Thyroid gland (tissue), 4 donors: Measurements from ENCODE around the gene ZKSCAN2.

Experiments
- POLR2A ChIP-seq, 2 donors: fragments of 450-650 bp; IDR thresholded peaks; one replicate each; pipeline ENCODE4 v1.6.1; 2017; ENCODE audit warnings: antibody characterized with exemption in 2 of 2, mild to moderate bottlenecking in 2 of 2, moderate library complexity in 1 of 2
- TF ChIP-seq, protein P1 (sequence below), 6 experiments: fragments of 200-600 bp in 3 of 6; fragments of 450-650 bp in 3 of 6; sonication (generic) in 3 of 6; IDR thresholded peaks; one replicate each; pipeline ENCODE4 v1.5.1; 2016 to 2019; ENCODE audit warnings: antibody characterized with exemption in 6 of 6, mild to moderate bottlenecking in 2 of 6, inconsistent platforms in 1 of 6, moderate library complexity in 1 of 6

DNA sequence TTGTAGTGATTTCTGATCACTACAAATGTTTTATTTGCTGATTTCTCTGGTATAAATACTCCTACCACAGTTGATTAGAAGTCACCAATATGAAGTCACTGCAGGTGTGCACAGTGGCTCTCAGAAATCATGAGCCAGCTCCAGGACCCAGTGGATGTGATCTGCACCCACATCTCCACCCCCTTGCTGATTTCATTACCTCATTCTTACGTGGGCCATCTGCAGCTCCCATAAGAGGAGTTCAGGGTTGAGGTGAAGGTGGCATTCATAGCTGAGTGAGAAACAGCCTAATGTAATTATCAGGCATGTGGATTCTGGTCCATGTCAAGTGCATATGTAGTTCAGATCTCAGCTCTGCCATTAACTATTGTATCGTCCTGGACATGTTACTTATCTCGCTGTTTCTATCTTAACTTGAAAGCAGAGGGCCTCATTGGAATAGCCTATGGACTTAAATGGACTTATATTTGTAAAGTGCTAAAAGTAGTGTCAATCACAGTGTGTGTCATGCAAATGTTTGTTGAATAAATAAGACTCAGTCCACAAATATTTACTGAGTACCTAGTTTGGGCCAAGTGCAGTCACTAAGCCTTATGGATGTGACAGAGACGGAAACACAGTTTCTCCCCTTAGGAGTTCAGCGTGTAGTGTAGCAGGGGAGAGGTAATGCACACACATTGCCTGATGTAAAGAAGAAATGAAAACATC, 40.7 kb upstream of the ZKSCAN2 start:
- TF ChIP-seq, protein P1, sequence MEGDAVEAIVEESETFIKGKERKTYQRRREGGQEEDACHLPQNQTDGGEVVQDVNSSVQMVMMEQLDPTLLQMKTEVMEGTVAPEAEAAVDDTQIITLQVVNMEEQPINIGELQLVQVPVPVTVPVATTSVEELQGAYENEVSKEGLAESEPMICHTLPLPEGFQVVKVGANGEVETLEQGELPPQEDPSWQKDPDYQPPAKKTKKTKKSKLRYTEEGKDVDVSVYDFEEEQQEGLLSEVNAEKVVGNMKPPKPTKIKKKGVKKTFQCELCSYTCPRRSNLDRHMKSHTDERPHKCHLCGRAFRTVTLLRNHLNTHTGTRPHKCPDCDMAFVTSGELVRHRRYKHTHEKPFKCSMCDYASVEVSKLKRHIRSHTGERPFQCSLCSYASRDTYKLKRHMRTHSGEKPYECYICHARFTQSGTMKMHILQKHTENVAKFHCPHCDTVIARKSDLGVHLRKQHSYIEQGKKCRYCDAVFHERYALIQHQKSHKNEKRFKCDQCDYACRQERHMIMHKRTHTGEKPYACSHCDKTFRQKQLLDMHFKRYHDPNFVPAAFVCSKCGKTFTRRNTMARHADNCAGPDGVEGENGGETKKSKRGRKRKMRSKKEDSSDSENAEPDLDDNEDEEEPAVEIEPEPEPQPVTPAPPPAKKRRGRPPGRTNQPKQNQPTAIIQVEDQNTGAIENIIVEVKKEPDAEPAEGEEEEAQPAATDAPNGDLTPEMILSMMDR (IDR thresholded peaks at IDR 0.05): no peak
- TF ChIP-seq POLR2A (IDR thresholded peaks at IDR 0.05): no peak
